ENCODE results near the gene KAZN. TPM values are rescaled to one million over a fixed set of nuclear protein-coding genes. Genes with fewer than 3 reads are reported as not detected.

Gene KAZN
- total and polyA plus RNA-seq, 9 donors, result 10.1 to 56.4 (median 27.9) TPM

GRCh38 chr1:15014516-15014915 lies 416.0 kb downstream of the KAZN start:
- no peaks in the 10 kb centered on the region for H3K4me1 ChIP-seq (ENCODE audit: insufficient read depth)
- H3K27me3 ChIP-seq, result no peaks in the 10 kb centered on the region
- DNase-seq, result no peak
- no peaks in the 10 kb centered on the region for H3K36me3 ChIP-seq
- no peak overlapping the region for H3K4me3 ChIP-seq
- H3K27ac ChIP-seq, result no peak overlapping the region
- WGBS, 3 donors, result 51 to 59% (median 53%) methylated on average over 10 of the region's 10 CpGs
- intact Hi-C loops (cut with DNase I), result no loop called here
- H3K9me3 ChIP-seq, result no peaks in the 10 kb centered on the region
- TF ChIP-seq, protein P1, sequence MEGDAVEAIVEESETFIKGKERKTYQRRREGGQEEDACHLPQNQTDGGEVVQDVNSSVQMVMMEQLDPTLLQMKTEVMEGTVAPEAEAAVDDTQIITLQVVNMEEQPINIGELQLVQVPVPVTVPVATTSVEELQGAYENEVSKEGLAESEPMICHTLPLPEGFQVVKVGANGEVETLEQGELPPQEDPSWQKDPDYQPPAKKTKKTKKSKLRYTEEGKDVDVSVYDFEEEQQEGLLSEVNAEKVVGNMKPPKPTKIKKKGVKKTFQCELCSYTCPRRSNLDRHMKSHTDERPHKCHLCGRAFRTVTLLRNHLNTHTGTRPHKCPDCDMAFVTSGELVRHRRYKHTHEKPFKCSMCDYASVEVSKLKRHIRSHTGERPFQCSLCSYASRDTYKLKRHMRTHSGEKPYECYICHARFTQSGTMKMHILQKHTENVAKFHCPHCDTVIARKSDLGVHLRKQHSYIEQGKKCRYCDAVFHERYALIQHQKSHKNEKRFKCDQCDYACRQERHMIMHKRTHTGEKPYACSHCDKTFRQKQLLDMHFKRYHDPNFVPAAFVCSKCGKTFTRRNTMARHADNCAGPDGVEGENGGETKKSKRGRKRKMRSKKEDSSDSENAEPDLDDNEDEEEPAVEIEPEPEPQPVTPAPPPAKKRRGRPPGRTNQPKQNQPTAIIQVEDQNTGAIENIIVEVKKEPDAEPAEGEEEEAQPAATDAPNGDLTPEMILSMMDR (IDR thresholded peaks at IDR 0.05), result no peak
- TF ChIP-seq POLR2A (IDR thresholded peaks at IDR 0.05), result no peak
- no peak for TF ChIP-seq EP300 (IDR thresholded peaks at IDR 0.05)

- H3K27ac ChIP-seq, result no peak overlapping the region
- no peaks in the 10 kb centered on the region for H3K9me3 ChIP-seq
- H3K4me1 ChIP-seq (ENCODE audit: insufficient read depth), result peaks cover under 1% of the 10 kb centered on the region
- H3K4me3 ChIP-seq, result no peak overlapping the region
- no peaks in the 10 kb centered on the region for H3K36me3 ChIP-seq
- no peak for TF ChIP-seq POLR2A (IDR thresholded peaks at IDR 0.05)
- TF ChIP-seq, protein P1 (IDR thresholded peaks at IDR 0.05), result no peak
- TF ChIP-seq EP300 (IDR thresholded peaks at IDR 0.05), result no peak
- 86 to 93% (median 91%) methylated on average over 9 of the region's 9 CpGs for WGBS, 3 donors
- intact Hi-C loops (cut with DNase I), result no loop called here
- no peaks in the 10 kb centered on the region for H3K27me3 ChIP-seq
- DNase-seq, result no peak
Measured at GRCh38 chr1:15016001-15016400, 417.5 kb downstream of the KAZN start.

DNA sequence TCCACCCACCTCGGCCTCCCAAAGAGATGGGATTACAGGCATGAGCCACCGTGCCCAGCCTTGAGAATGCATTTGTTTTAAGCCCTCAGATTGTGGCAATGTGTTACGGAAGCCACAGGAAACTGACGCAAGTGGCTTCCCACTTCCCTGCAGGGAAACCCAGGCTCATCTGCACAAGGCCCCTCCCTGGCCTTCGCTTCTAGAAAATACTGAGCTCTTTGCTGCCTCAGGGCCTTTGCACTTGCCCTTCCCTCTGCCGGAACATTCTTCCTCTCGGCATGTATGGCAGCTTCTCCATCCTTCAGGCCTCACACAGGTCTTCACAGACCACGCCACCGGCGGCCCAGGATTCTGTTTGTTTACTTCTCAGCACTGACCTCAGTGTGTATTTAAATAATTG lies 418.0 kb downstream of the KAZN start:
- intact Hi-C loops (cut with DNase I), result no loop called here
- H3K4me3 ChIP-seq, result no peak overlapping the region
- H3K4me1 ChIP-seq (ENCODE audit: insufficient read depth), result peaks cover 3% of the 10 kb centered on the region
- no peaks in the 10 kb centered on the region for H3K36me3 ChIP-seq
- H3K9me3 ChIP-seq, result no peaks in the 10 kb centered on the region
- no peak for TF ChIP-seq EP300 (IDR thresholded peaks at IDR 0.05)
- TF ChIP-seq POLR2A (IDR thresholded peaks at IDR 0.05), result no peak
- no peak for DNase-seq
- no peak overlapping the region for H3K27ac ChIP-seq
- no peaks in the 10 kb centered on the region for H3K27me3 ChIP-seq
- WGBS, 3 donors, result 93 to 96% (median 95%) methylated on average over 10 of the region's 10 CpGs

- intact Hi-C loops (cut with DNase I), result no loop called here
Measured at GRCh38 chr1:15017120-15017519, 418.6 kb downstream of the KAZN start.

DNA sequence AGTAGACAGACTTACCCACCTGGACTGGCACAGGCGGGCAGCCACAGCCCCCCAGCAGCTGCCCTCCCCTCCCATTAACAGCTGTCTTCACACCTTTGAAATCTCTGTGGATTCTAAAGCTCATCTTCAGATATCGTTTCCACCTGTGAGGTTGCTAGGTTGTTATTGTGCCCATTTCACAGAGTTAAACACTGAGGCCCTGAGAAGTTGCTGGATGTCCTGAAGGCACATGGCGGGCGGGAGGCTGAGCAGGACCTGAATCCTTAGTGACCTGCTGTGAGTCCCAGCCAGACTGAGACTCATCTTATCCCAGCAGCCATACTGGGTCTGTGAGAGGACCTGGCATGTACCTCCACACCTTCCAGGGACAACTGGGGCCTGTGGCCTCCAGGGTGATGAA lies 420.3 kb downstream of the KAZN start:
- DNase-seq, result no peak
- no peaks in the 10 kb centered on the region for H3K36me3 ChIP-seq
- intact Hi-C loops (cut with DNase I), result no loop called here
- H3K27me3 ChIP-seq, result no peaks in the 10 kb centered on the region
- 94 to 99% (median 96%) methylated on average over 4 of the region's 4 CpGs for WGBS, 3 donors
- no peak overlapping the region for H3K27ac ChIP-seq
- no peaks in the 10 kb centered on the region for H3K9me3 ChIP-seq
- H3K4me1 ChIP-seq (ENCODE audit: insufficient read depth), result peaks cover 5% of the 10 kb centered on the region
- H3K4me3 ChIP-seq, result no peak overlapping the region
- TF ChIP-seq, protein P1 (IDR thresholded peaks at IDR 0.05), result no peak
- TF ChIP-seq POLR2A (IDR thresholded peaks at IDR 0.05), result no peak
- TF ChIP-seq EP300 (IDR thresholded peaks at IDR 0.05), result no peak

More at GRCh38 chr1:15017120-15017519, 418.6 kb downstream of the KAZN start:
- no peak for DNase-seq
- H3K27ac ChIP-seq, result no peak overlapping the region
- no peaks in the 10 kb centered on the region for H3K27me3 ChIP-seq
- H3K36me3 ChIP-seq, result no peaks in the 10 kb centered on the region
- 34 to 73% (median 42%) methylated on average over 7 of the region's 7 CpGs for WGBS, 3 donors
- TF ChIP-seq POLR2A (IDR thresholded peaks at IDR 0.05) (no peak), EP300 (IDR thresholded peaks at IDR 0.05) (no peak)
- TF ChIP-seq, protein P1 (IDR thresholded peaks at IDR 0.05), result no peak
- no peak overlapping the region for H3K4me3 ChIP-seq
- H3K9me3 ChIP-seq, result no peaks in the 10 kb centered on the region
- H3K4me1 ChIP-seq (ENCODE audit: insufficient read depth), result peaks cover 4% of the 10 kb centered on the region
